HG02759 (cell line): Measurements from ENCODE around the gene PACS2.
"Not testable (repeated sequence)": the region's sequence is repeated elsewhere in the genome, so short reads cannot be mapped to it uniquely, and the experiment has no call there.

Experiments used
- ATAC-seq: cut with Tn5 transposase; IDR thresholded peaks from one replicate; pipeline ENCODE4 v1.9.1; 2021; ENCODE audit warnings: mild to moderate bottlenecking, moderate library complexity; ENCODE audit not compliant: unreplicated experiment

PACS2 gene

GRCh38 chr14:105329411-105330150, 15.0 kb downstream of the PACS2 start:
- ATAC-seq = no peak

- ATAC-seq = no peak
These were observed 15.9 kb downstream of the PACS2 start for GRCh38 chr14:105330491-105330895.

- ATAC-seq = no peak
These were observed 17.2 kb downstream of the PACS2 start for GRCh38 chr14:105331575-105332349.

- ATAC-seq = no peak
These were observed 17.9 kb downstream of the PACS2 start for GRCh38 chr14:105332350-105332874.

- no peak for ATAC-seq
These were observed 18.5 kb downstream of the PACS2 start for GRCh38 chr14:105333020-105333490.

GRCh38 chr14:105333613-105334364, 19.2 kb downstream of the PACS2 start:
- ATAC-seq = no peak

- ATAC-seq = no peak
These were observed 20.1 kb downstream of the PACS2 start for GRCh38 chr14:105334383-105335230.

- ATAC-seq = not testable (repeated sequence)
These were observed 20.6 kb downstream of the PACS2 start for GRCh38 chr14:105335231-105335542.

GRCh38 chr14:105335735-105336476, 21.4 kb downstream of the PACS2 start:
- no peak for ATAC-seq

GRCh38 chr14:105336477-105337287, 22.1 kb downstream of the PACS2 start:
- no peak for ATAC-seq

- ATAC-seq = no peak
These were observed 22.9 kb downstream of the PACS2 start for GRCh38 chr14:105337433-105337832.

GRCh38 chr14:105337966-105338741, 23.6 kb downstream of the PACS2 start:
- no peak for ATAC-seq

GRCh38 chr14:105340821-105341733, 26.5 kb downstream of the PACS2 start:
- no peak for ATAC-seq

GRCh38 chr14:105343194-105343593, 28.6 kb downstream of the PACS2 start:
- ATAC-seq = no peak

GRCh38 chr14:105346200-105346533, 31.6 kb downstream of the PACS2 start:
- no peak for ATAC-seq

GRCh38 chr14:105346876-105347586, 32.5 kb downstream of the PACS2 start:
- no peak for ATAC-seq

- no peak for ATAC-seq
These were observed 33.0 kb downstream of the PACS2 start for GRCh38 chr14:105347587-105347968.
